B cell (primary cell): ENCODE results near the gene AIF1. TPM values are rescaled to one million over a fixed set of nuclear protein-coding genes. Genes with fewer than 3 reads are reported as not detected.

Experiments used
- ATAC-seq: fragments of 200-7000 bp; cut with Tn5 transposase; one replicate; pipeline ENCODE4 v1.10.0; 2021; ENCODE audit warnings: low read depth, mild to moderate bottlenecking, moderate number of reproducible peaks, moderate library complexity
- CTCF ChIA-PET: fragments of 350-600 bp; sonication (Branson Sonifier 250); formaldehyde crosslinking; loops from one replicate; lab custom pipeline; 2021; ENCODE audit warnings: antibody characterized with exemption, inconsistent platforms; lab: Charles Lee
- POLR2A ChIA-PET: fragments of 350-600 bp; sonication (Branson Sonifier 250); formaldehyde crosslinking; loops from one replicate; lab custom pipeline; 2021; ENCODE audit warnings: antibody characterized with exemption; lab: Charles Lee
- DNase-seq: peaks from one replicate; pipeline ENCODE4 v3.0.0; 2013
- H2AFZ ChIP-seq: 2 replicates; pipeline ENCODE4 v1.6.1; 2012; ENCODE audit warnings: mild to moderate bottlenecking, low read depth, low read length; ENCODE audit not compliant: insufficient read depth, poor library complexity, severe bottlenecking
- H3K27ac ChIP-seq, 2 donors: 1 replicate in 1 of 2; 2 replicates in 1 of 2; pipeline ENCODE4 v1.5.1; 2012 to 2013; ENCODE audit warnings: low read length in 2 of 2, mild to moderate bottlenecking in 2 of 2, moderate library complexity in 1 of 2
- H3K27me3 ChIP-seq, 4 experiments: fragments of 200-600 bp in 1 of 4; sonication (generic) in 1 of 4; replicated peaks in 1 of 4; 1 replicate in 2 of 4; 2 replicates in 2 of 4; pipeline versions ENCODE4 v1.6.1 to v1.7.0; 2013 to 2016; ENCODE audit warnings: low read length in 3 of 4, mild to moderate bottlenecking in 2 of 4, mixed read lengths in 1 of 4, moderate library complexity in 1 of 4; ENCODE audit not compliant: insufficient read depth in 4 of 4, control insufficient read depth in 3 of 4; ENCODE audit errors: control extremely low read depth in 1 of 4
- H3K36me3 ChIP-seq, 2 experiments: replicated peaks in 1 of 2; 1 replicate in 1 of 2; 2 replicates in 1 of 2; pipeline versions ENCODE4 v1.6.1 to v1.7.1; 2013; ENCODE audit warnings: low read length in 1 of 2; ENCODE audit not compliant: insufficient read depth in 2 of 2, control insufficient read depth in 1 of 2; ENCODE audit errors: control extremely low read depth in 1 of 2, extremely low read depth in 1 of 2
- H3K4me1 ChIP-seq, 2 donors: fragments of 200-600 bp in 1 of 2; sonication (generic) in 1 of 2; 1 replicate in 1 of 2; 2 replicates in 1 of 2; pipeline versions ENCODE4 v1.5.1 to v1.6.1; 2013 to 2017; ENCODE audit warnings: low read length in 2 of 2; ENCODE audit not compliant: control insufficient read depth in 2 of 2, insufficient read depth in 2 of 2
- H3K4me2 ChIP-seq: replicated peaks from 2 replicates; pipeline ENCODE3; 2012; ENCODE audit warnings: mild to moderate bottlenecking, low read depth, low read length; ENCODE audit not compliant: poor library complexity, severe bottlenecking
- H3K4me3 ChIP-seq, 5 experiments: fragments of 200-600 bp in 1 of 5; sonication (generic) in 1 of 5; 1 replicate in 3 of 5; 2 replicates in 2 of 5; pipeline versions ENCODE4 v1.5.1 to v1.7.0; 2011 to 2016; ENCODE audit warnings: low read length in 4 of 5, mild to moderate bottlenecking in 4 of 5, low read depth in 2 of 5, control low read depth in 1 of 5, moderate library complexity in 1 of 5; ENCODE audit not compliant: insufficient read depth in 1 of 5; ENCODE audit errors: control extremely low read depth in 1 of 5, extremely low read depth in 1 of 5
- H3K79me2 ChIP-seq: fragments of 200-600 bp; sonication (generic); one replicate; pipeline ENCODE4 v1.6.0; 2016; ENCODE audit warnings: low read length; ENCODE audit not compliant: control insufficient read depth, insufficient read depth
- H3K9ac ChIP-seq: fragments of 200-600 bp; sonication (generic); 2 replicates; pipeline ENCODE4 v1.6.1; 2017; ENCODE audit warnings: mild to moderate bottlenecking, low read length, moderate library complexity
- H3K9me3 ChIP-seq, 3 donors: one replicate each; pipeline versions ENCODE4 v1.6.1 to v1.7.1; 2013; ENCODE audit warnings: low read length in 2 of 3; ENCODE audit not compliant: control insufficient read depth in 2 of 3, insufficient read depth in 1 of 3; ENCODE audit errors: control extremely low read depth in 1 of 3
- H4K20me1 ChIP-seq: 2 replicates; pipeline ENCODE4 v1.6.0; 2012; ENCODE audit warnings: mild to moderate bottlenecking, low read length; ENCODE audit not compliant: insufficient read depth, control insufficient read depth, poor library complexity, severe bottlenecking
- H3K27ac Mint-ChIP-seq: one replicate; pipeline ENCODE4 v1.8.0; 2021; ENCODE audit warnings: mixed read lengths
- H3K27me3 Mint-ChIP-seq: one replicate; pipeline ENCODE4 v1.8.0; 2021; ENCODE audit warnings: mixed read lengths
- H3K4me1 Mint-ChIP-seq: one replicate; pipeline ENCODE4 v1.8.0; 2021; ENCODE audit warnings: mixed read lengths
- H3K4me3 Mint-ChIP-seq: one replicate; pipeline ENCODE4 v1.8.0; 2021; ENCODE audit warnings: mixed read lengths
- H3K9me3 Mint-ChIP-seq: one replicate; pipeline ENCODE4 v1.8.0; 2022; ENCODE audit warnings: mixed read lengths; ENCODE audit not compliant: insufficient read depth
- CTCF ChIP-seq: fragments of 200-600 bp; IDR thresholded peaks from one replicate; pipeline ENCODE4 v1.8.0; 2022; ENCODE audit warnings: antibody characterized with exemption, mild to moderate bottlenecking
- EZH2 ChIP-seq: IDR thresholded peaks from 2 replicates; pipeline ENCODE4 v1.6.1; 2012; ENCODE audit warnings: borderline replicate concordance, low read depth, mild to moderate bottlenecking, moderate library complexity, low read length; ENCODE audit not compliant: insufficient read depth, poor library complexity, severe bottlenecking
- WGBS: methylation state at CpG from one replicate; pipeline ENCODE4 v1.1.5; 2013; ENCODE audit warnings: missing lambda C conversion rate; ENCODE audit not compliant: insufficient coverage; 5-methylcytosine and 5-hydroxymethylcytosine counted together
- intact Hi-C: fragments of 100-400 bp; cut with micrococcal nuclease; formaldehyde crosslinking; loops from one replicate; pipeline ENCODE4 v1.10.0; 2022
- polyA plus RNA-seq: library from polyadenylated mRNA; depleted of rRNA; stranded (reverse); fragments of >200 nt; gene quantifications from 2 replicates; pipeline ENCODE4 v1.2.3, GENCODE V29; 2012
- total RNA-seq, 2 donors: library from RNA; stranded (reverse); fragments of 120-200 nt in 1 of 2; gene quantifications; 1 replicate in 1 of 2; 2 replicates in 1 of 2; pipeline versions ENCODE4 v1.2.3 to v1.2.4, GENCODE V29; 2013 to 2022

The AIF1 gene
- total and polyA plus RNA-seq, 2 donors (not counting 1 experiment from before 2014, with no cell fraction given), result 1.3 to 7.5 TPM

- CTCF ChIA-PET, result interaction anchor here (1.3 to 35.3 kb wide), 4 partner anchors 4 to 44 kb away, joined by 3 to 2241 read pairs (median 1108); partner anchors contain the start of genes ATP6V1G2, DDX39B, LST1 and LTA
These were observed 29.0 kb upstream of the AIF1 start, which contains the start of gene LST1 for GRCh38 chr6:31586008-31586407. TSS of gene LST1 (plus strand) at chr6:31586277. CDS start at chr6:31587300, 1,023 bp downstream.

More at GRCh38 chr6:31586008-31586407, 29.0 kb upstream of the AIF1 start, which contains the start of gene LST1:
- TF ChIP-seq EZH2, result no peak
- no peak for TF ChIP-seq CTCF
- peak; percentile 42 for DNase-seq
- intact Hi-C loops, result no loop called here
- peaks cover 78 to 84% of the 10 kb centered on the region in 2 donors for H3K4me1 ChIP-seq
- H2AFZ ChIP-seq, result peak within 1 kb of the TSS; percentile 14
- H3K9me3 Mint-ChIP-seq, result no peaks in the 10 kb centered on the region
- ATAC-seq, result no peak
- POLR2A ChIA-PET, result interaction anchor here (0.6 to 42.6 kb wide), 4 partner anchors 1 to 1038 kb away, joined by 3 to 1450 read pairs (median 728); partner anchors contain the start of genes ATP6V1G2, LST1, LTA and LTB
- H3K4me2 ChIP-seq, result peak within 1 kb of the TSS; percentile 72
- H3K27me3 ChIP-seq, result no peaks in the 10 kb centered on the region
- H3K27me3 Mint-ChIP-seq, result no peaks in the 10 kb centered on the region
- peaks cover 81% of the 10 kb centered on the region for H3K4me1 Mint-ChIP-seq
- H3K79me2 ChIP-seq, result peaks cover 71% of the 10 kb centered on the region
- H4K20me1 ChIP-seq, result peaks cover 8% of the 10 kb centered on the region
- H3K4me3 ChIP-seq, result peak within 1 kb of the TSS; percentile 3 to 86 (median 40)
- peaks cover 0 to 9% of the 10 kb centered on the region in 2 experiments for H3K36me3 ChIP-seq
- no CpG with 5 or more reads among the region's 1 CpG for WGBS
- H3K27ac ChIP-seq, result peak within 1 kb of the TSS; percentile 87 to 95
- H3K4me3 Mint-ChIP-seq, result peak within 1 kb of the TSS; percentile 82
- peak within 1 kb of the TSS; percentile 59 for H3K9ac ChIP-seq
- peak within 1 kb of the TSS; percentile 97 for H3K27ac Mint-ChIP-seq
- H3K9me3 ChIP-seq, result no peaks in the 10 kb centered on the region
